Nephron (organoid): ENCODE measurements around the gene PLSCR4.
"Not testable (repeated sequence)": the region's sequence is repeated elsewhere in the genome, so short reads cannot be mapped to it uniquely, and the experiment has no call there.

Experiments
- H3K27ac Mint-ChIP-seq, 3 experiments: 2 replicates each; pipeline ENCODE4 v1.8.0; 2020; ENCODE audit warnings: mixed read lengths in 3 of 3, mild to moderate bottlenecking in 2 of 3, moderate library complexity in 1 of 3
- H3K27me3 Mint-ChIP-seq: 2 replicates; pipeline ENCODE4 v1.8.0; 2021; ENCODE audit warnings: low read depth, mild to moderate bottlenecking, moderate library complexity, mixed read lengths
- H3K36me3 Mint-ChIP-seq: 2 replicates; pipeline ENCODE4 v1.8.0; 2020; ENCODE audit warnings: low read depth, mixed read lengths
- H3K4me1 Mint-ChIP-seq: 2 replicates; pipeline ENCODE4 v1.8.0; 2020; ENCODE audit warnings: mixed read lengths
- H3K4me3 Mint-ChIP-seq, 3 experiments: 2 replicates each; pipeline ENCODE4 v1.8.0; 2020; ENCODE audit warnings: mild to moderate bottlenecking in 3 of 3, mixed read lengths in 3 of 3, moderate library complexity in 2 of 3
- H3K9me3 Mint-ChIP-seq: 2 replicates; pipeline ENCODE4 v1.8.0; 2020; ENCODE audit warnings: mixed read lengths
- CTCF ChIP-seq, 3 experiments: fragments of 200-600 bp; sonication (generic); IDR thresholded peaks; one replicate each; pipeline ENCODE4 v1.5.0; 2021; ENCODE audit warnings: antibody characterized with exemption in 3 of 3; ENCODE audit not compliant: unreplicated experiment in 3 of 3

The PLSCR4 gene

GRCh38 chr3:146256851-146257486, 6.1 kb upstream of the PLSCR4 start:
- peaks cover 4% of the 10 kb centered on the region for H3K4me1 Mint-ChIP-seq
- no peak overlapping the region for H3K4me3 Mint-ChIP-seq
- TF ChIP-seq CTCF (IDR thresholded peaks at IDR 0.05; ENCODE audit: unreplicated experiment in 3 of 3): no peak
- no peak overlapping the region for H3K27ac Mint-ChIP-seq
- no peaks in the 10 kb centered on the region for H3K36me3 Mint-ChIP-seq
- peaks cover under 1% of the 10 kb centered on the region for H3K27me3 Mint-ChIP-seq
- peaks cover 13% of the 10 kb centered on the region for H3K9me3 Mint-ChIP-seq

GRCh38 chr3:146252445-146252844, 1.5 kb upstream of the PLSCR4 start:
- peaks cover 13% of the 10 kb centered on the region for H3K4me1 Mint-ChIP-seq
- H3K27ac Mint-ChIP-seq: peak overlapping the region in 2 of 3 experiments; percentile 80 to 91
- not testable (repeated sequence) for H3K36me3 Mint-ChIP-seq, H3K27me3 Mint-ChIP-seq
- peak overlapping the region; percentile 54 to 96 (median 70) for H3K4me3 Mint-ChIP-seq
- H3K9me3 Mint-ChIP-seq: peaks cover 15% of the 10 kb centered on the region

DNA sequence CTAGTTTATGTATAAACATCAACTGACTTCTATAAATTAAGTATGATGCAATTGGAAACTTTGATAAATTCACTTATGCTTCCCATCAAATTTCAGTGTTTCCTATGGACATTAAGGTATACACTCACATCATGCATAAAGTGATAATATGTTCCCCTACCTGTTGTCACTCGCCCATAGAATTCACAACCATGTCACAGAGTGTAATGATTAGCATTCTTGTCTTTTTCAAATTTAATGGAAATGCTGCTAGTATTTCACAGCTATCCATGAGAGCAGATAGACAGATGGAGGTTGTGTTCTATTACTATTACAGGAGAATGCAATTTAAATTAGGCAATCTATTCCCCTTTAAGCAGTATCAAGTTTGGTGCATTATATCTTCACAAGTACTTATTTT, 984 bp downstream of the PLSCR4 start:
- H3K27ac Mint-ChIP-seq: peak overlapping the region; percentile 83 to 91 (median 86)
- H3K9me3 Mint-ChIP-seq: peaks cover 14% of the 10 kb centered on the region
- H3K4me3 Mint-ChIP-seq: peak overlapping the region; percentile 92 to 97 (median 96)

DNA sequence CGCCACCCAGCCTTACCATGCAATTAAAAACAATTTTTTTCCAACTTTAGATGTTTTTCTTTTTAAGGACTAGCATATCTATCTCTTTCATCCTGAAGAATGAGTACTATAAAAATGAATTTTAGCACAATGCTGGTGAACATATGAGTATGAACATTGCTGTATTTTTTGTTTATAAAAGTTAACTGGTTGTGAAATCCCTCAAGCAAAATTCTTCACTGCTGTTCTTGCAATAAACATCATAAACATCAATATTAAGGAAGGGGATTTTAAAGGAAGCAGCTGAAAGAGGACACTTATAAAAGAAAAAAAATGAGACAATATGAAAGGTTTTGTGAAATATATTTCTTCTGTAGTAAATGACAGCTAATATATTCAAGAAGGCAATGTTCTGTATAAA, 3.0 kb downstream of the PLSCR4 start:
- Mint-ChIP-seq H3K27ac (no peak overlapping the region), H3K4me3 (peak overlapping the region in 1 of 3 experiments; percentile 41), H3K27me3 (peaks cover 6% of the 10 kb centered on the region), H3K4me1 (peaks cover 13% of the 10 kb centered on the region), H3K36me3 (no peaks in the 10 kb centered on the region), H3K9me3 (peaks cover 5% of the 10 kb centered on the region)
- no peak for TF ChIP-seq CTCF (IDR thresholded peaks at IDR 0.05; ENCODE audit: unreplicated experiment in 3 of 3)

More for the DNA sequence above, 984 bp downstream of the PLSCR4 start:
- H3K36me3 Mint-ChIP-seq: no peaks in the 10 kb centered on the region
- peaks cover 6% of the 10 kb centered on the region for H3K27me3 Mint-ChIP-seq
- peaks cover 13% of the 10 kb centered on the region for H3K4me1 Mint-ChIP-seq
- TF ChIP-seq CTCF (IDR thresholded peaks at IDR 0.05; ENCODE audit: unreplicated experiment in 3 of 3): no peak

DNA sequence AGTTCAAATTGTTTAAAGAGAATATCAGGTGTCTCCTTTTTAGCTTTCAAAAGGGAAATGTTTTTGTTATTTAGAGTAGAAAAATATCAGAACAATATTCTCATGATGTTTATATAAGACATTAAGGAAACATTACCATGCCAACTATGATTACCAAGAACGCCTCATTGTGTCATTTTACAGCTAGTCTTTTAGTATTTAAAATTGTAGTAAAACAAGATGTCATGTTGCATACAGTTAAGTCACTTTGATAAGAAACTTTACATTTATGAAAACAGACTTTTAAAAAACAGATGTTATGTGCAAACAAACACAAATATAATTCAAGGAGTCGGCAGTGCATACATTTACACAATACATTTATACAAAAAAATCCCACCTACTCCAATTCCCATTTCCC, 4.4 kb downstream of the PLSCR4 start:
- H3K36me3 Mint-ChIP-seq: peaks cover under 1% of the 10 kb centered on the region
- H3K4me3 Mint-ChIP-seq: no peak overlapping the region
- H3K4me1 Mint-ChIP-seq: peaks cover 5% of the 10 kb centered on the region
- TF ChIP-seq CTCF (IDR thresholded peaks at IDR 0.05; ENCODE audit: unreplicated experiment in 3 of 3): no peak
- H3K27me3 Mint-ChIP-seq: peaks cover 4% of the 10 kb centered on the region
- H3K9me3 Mint-ChIP-seq: peaks cover 4% of the 10 kb centered on the region
- H3K27ac Mint-ChIP-seq: no peak overlapping the region

GRCh38 chr3:146243559-146243958, 7.3 kb downstream of the PLSCR4 start:
- H3K4me3 Mint-ChIP-seq: no peak overlapping the region
- TF ChIP-seq CTCF (IDR thresholded peaks at IDR 0.05; ENCODE audit: unreplicated experiment in 3 of 3): no peak
- H3K36me3 Mint-ChIP-seq: peaks cover 6% of the 10 kb centered on the region
- no peaks in the 10 kb centered on the region for H3K27me3 Mint-ChIP-seq
- H3K4me1 Mint-ChIP-seq: no peaks in the 10 kb centered on the region
- H3K9me3 Mint-ChIP-seq: peaks cover 19% of the 10 kb centered on the region
- H3K27ac Mint-ChIP-seq: no peak overlapping the region
